GM12801 (cell line): ENCODE results near the gene ZFPL1.

Experiments
- TF ChIP-seq, protein P1 (sequence below): IDR thresholded peaks from one replicate; pipeline ENCODE4 v1.5.1; 2011; ENCODE audit warnings: control low read depth; ENCODE audit not compliant: insufficient read length; ENCODE audit errors: extremely low read depth

The ZFPL1 gene

DNA sequence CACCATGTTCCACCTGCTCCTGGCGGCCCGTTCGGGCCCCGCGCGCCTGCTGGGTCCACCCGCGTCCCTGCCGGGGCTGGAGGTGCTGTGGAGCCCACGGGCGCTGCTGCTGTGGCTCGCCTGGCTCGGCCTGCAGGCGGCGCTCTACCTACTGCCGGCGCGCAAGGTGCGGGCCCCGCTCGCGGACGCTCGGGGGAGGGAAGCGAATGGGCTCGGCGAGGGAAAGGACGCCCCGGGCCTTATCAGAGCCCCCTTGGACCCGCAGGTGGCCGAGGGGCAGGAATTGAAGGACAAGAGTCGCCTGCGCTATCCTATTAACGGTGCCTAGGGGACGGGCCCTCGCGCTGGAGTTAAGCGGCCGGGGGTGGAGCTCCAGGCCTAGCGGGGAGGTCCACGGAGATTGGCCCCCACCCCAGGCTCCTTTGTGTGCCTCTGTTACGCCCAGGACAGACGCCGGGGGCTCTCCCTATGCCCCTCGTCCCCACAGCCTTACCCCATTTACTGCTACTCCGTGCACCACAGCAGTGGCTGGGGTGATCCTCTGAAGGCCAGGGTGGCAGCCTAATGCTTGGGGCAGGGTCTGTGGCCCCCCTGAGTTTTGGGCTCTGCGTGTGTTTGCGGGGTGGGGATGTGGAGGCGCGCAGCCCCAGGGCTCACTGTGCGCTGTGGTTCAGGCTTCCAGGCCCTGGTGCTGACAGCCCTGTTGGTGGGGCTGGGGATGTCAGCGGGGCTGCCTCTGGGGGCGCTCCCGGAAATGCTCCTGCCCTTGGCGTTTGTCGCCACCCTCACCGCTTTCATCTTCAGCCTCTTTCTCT is 28.7 kb downstream of the ZFPL1 start:
- TF ChIP-seq, protein P1, sequence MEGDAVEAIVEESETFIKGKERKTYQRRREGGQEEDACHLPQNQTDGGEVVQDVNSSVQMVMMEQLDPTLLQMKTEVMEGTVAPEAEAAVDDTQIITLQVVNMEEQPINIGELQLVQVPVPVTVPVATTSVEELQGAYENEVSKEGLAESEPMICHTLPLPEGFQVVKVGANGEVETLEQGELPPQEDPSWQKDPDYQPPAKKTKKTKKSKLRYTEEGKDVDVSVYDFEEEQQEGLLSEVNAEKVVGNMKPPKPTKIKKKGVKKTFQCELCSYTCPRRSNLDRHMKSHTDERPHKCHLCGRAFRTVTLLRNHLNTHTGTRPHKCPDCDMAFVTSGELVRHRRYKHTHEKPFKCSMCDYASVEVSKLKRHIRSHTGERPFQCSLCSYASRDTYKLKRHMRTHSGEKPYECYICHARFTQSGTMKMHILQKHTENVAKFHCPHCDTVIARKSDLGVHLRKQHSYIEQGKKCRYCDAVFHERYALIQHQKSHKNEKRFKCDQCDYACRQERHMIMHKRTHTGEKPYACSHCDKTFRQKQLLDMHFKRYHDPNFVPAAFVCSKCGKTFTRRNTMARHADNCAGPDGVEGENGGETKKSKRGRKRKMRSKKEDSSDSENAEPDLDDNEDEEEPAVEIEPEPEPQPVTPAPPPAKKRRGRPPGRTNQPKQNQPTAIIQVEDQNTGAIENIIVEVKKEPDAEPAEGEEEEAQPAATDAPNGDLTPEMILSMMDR: no peak

DNA sequence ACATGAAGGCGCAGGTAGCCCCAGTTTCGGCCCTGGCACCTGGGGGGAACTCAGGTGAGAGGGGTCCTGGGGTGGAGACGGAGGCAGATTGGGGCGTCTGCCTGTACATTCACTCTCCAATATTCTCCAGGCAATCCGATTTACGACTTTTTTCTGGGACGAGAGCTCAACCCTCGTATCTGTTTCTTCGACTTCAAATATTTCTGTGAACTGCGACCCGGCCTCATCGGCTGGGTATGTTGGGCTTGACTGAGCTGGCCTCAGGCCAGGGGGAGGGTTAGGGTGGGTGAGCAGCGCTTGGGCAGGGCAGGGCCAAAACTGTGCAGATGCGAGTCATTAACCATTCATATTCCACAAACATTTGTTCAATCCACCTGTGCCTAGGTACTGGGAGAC is 29.3 kb downstream of the ZFPL1 start:
- TF ChIP-seq, protein P1: no peak

DNA sequence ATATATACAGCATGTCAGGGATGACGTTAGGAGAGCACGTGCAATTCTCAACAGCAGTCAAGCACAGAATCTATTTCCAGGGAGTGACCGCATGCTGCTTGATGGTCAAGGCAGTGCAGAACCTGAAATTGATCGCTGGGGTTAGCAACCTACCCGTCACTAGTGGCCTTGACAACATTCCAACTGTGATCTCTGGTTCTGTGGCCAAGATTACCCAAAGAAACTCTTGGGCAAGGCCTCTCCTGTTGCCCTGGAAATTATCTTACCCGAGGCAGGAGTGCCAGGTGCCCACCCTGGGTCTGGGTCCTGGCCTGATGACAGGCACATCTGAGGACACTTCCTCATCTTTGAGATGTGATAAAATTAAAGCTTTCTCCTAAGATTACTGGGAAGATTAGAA is 29.8 kb downstream of the ZFPL1 start:
- TF ChIP-seq, protein P1: no peak

DNA sequence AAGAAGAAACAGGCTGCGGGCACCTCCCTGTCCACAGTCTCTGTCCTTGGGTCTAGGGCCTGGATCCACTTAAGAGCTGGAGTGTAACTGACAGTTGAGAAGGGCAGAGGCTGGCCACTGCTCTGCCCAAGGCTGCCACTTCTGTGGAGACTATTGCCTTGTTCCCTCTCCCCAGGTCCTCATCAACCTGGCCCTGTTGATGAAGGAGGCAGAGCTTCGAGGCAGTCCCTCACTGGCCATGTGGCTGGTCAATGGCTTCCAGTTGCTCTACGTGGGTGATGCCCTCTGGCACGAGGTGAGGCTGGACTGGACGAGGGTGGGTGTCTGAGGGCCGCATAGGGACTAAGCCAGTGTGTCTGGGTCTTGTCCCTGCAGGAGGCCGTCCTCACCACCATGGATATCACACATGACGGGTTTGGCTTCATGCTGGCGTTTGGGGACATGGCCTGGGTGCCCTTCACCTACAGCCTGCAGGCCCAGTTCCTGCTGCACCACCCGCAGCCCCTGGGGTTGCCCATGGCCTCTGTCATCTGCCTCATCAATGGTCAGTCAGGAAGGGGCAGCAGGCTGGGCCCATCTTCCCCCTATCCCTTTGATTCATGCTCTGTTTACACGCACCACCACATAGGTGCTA is 30.6 kb downstream of the ZFPL1 start:
- TF ChIP-seq, protein P1: no peak

DNA sequence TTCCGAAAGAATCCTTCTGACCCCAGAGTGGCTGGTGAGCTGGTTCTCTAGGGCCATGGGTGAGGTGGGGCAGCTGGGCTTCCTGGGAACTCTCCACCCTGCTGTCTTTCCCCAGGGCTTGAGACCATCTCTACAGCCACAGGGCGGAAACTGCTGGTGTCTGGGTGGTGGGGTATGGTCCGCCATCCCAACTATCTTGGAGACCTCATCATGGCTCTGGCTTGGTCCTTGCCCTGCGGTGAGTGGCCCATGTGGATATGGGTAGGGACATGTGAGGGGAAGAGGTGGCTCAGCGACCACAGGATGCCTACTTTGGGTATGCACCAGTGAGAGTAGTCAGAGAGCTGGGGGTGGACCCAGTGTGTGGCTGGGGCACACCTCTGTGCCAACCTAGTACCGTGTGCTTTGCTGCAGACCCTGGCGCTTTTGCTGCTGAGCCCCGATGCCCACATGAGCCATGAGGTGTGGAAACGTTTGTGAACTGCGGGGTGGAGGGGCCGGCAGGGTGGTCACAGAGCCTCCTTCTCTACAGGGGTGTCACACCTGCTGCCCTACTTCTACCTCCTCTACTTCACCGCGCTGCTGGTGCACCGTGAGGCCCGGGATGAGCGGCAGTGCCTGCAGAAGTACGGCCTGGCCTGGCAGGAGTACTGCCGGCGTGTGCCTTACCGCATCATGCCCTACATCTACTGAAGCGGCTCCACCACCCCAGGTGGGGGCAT is 31.5 kb downstream of the ZFPL1 start:
- TF ChIP-seq, protein P1: no peak

DNA sequence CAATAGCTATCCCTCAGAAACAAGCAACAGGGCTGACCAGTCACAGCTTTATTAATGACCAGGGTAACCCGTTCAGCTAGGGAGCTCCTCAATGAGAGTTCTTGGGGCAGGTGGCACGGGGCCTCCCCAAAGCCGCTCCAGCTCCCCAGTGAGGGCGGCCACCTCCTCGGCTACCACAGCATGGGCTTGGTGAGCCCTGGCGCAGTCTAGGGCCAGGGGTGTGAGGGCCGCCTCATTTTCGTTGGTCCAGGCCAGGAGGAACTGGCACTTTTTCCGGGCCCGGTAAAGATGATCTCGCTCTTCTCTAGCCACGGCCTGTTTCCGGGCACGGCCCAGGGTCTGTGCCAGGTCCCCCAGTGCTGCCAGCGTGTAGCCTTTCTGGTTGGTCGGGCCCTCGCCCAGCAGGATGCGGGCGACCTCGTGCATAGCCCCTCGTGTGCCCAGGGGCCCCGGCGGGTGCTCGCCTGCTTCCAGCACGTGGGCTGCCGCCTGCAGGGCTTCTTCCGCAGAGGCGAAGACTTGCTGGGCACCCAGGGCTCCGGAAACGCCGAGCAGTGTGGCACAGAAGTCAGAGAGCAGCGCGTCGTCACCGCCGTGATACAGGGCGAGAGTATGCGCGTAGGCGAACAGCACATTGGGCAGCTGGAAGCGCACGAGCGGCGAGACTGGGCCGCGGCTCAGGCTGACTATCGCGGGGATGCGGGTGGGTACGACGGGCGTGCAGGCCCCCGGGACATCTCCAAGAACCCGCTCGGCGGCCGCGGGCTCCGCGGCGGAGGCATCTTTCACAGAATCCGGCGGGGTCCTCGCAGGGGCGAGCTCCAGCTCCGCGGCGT is 32.6 kb downstream of the ZFPL1 start:
- TF ChIP-seq, protein P1: no peak
